Neural cell (in vitro differentiated cells): Measurements from ENCODE around the gene PLA2G6. TPM values are rescaled to one million over a fixed set of nuclear protein-coding genes. Genes with fewer than 3 reads are reported as not detected.

Experiments
- H2AFZ ChIP-seq: fragments of 200-600, 300-800 bp; sonication (generic), shearing (Covaris generic); 2 replicates; pipeline ENCODE4 v1.6.0; 2014; ENCODE audit warnings: low read depth, mild to moderate bottlenecking, antibody characterized with exemption, low read length, moderate library complexity
- H3F3A ChIP-seq: fragments of 200-600 bp; shearing (Covaris generic); 2 replicates; pipeline ENCODE4 v1.6.1; 2016; ENCODE audit warnings: mild to moderate bottlenecking, moderate library complexity, mixed read lengths, antibody characterized with exemption, low read length; ENCODE audit not compliant: insufficient read depth, poor library complexity, severe bottlenecking
- H3K27ac ChIP-seq: fragments of 200-600, 300-800 bp; sonication (generic), shearing (Covaris generic); 2 replicates; pipeline ENCODE4 v1.5.1; 2014; ENCODE audit warnings: mild to moderate bottlenecking, low read length, moderate library complexity
- H3K27me3 ChIP-seq: fragments of 300-800, 200-600 bp; sonication (generic), shearing (Covaris generic); 2 replicates; pipeline ENCODE4 v1.6.0; 2014; ENCODE audit warnings: mild to moderate bottlenecking, low read depth, low read length, moderate library complexity; ENCODE audit not compliant: insufficient read depth
- H3K36me3 ChIP-seq: fragments of 300-800, 200-600 bp; sonication (generic), shearing (Covaris generic); 2 replicates; pipeline ENCODE4 v1.5.1; 2014; ENCODE audit warnings: mild to moderate bottlenecking, antibody characterized with exemption, low read length, moderate library complexity; ENCODE audit not compliant: insufficient read depth
- H3K4me2 ChIP-seq: fragments of 300-800, 200-600 bp; sonication (generic), shearing (Covaris generic); 2 replicates; pipeline ENCODE4 v1.6.0; 2014; ENCODE audit warnings: mild to moderate bottlenecking, low read length
- H3K4me3 ChIP-seq: fragments of 300-800, 200-600 bp; sonication (generic), shearing (Covaris generic); 2 replicates; pipeline ENCODE4 v1.5.1; 2014; ENCODE audit warnings: mild to moderate bottlenecking, low read length, moderate library complexity
- H3K79me2 ChIP-seq: fragments of 200-600 bp; shearing (Covaris generic); replicated peaks from 2 replicates; pipeline ENCODE4 v1.6.0; 2014; ENCODE audit warnings: mild to moderate bottlenecking, low read length, moderate library complexity; ENCODE audit not compliant: insufficient read depth
- H3K9ac ChIP-seq: fragments of 300-800, 200-600 bp; sonication (generic), shearing (Covaris generic); 2 replicates; pipeline ENCODE4 v1.6.1; 2016; ENCODE audit warnings: mild to moderate bottlenecking, low read length, mixed read lengths
- H3K9me2 ChIP-seq: fragments of 200-600 bp; shearing (Covaris generic); 2 replicates; pipeline ENCODE4 v1.6.1; 2016; ENCODE audit warnings: mild to moderate bottlenecking, low read length, mixed read lengths; ENCODE audit not compliant: insufficient read depth
- H3K9me3 ChIP-seq: fragments of 200-600, 300-800 bp; sonication (generic), shearing (Covaris generic); 2 replicates; pipeline ENCODE4 v1.6.1; 2016; ENCODE audit warnings: mild to moderate bottlenecking, mixed run types, low read length, moderate library complexity, mixed read lengths
- H4K20me1 ChIP-seq: fragments of 200-600 bp; shearing (Covaris generic); 2 replicates; pipeline ENCODE4 v1.6.1; 2016; ENCODE audit warnings: mild to moderate bottlenecking, mixed run types; ENCODE audit not compliant: insufficient read depth
- CTCF ChIP-seq: fragments of 450-650 bp; IDR thresholded peaks from 2 replicates; pipeline ENCODE4 v1.5.1; 2014; ENCODE audit warnings: antibody characterized with exemption, mild to moderate bottlenecking, moderate library complexity; ENCODE audit not compliant: poor library complexity, severe bottlenecking
- EP300 ChIP-seq: fragments of 450-650 bp; conservative IDR thresholded peaks from 2 replicates; pipeline ENCODE4 v1.6.1; 2014; ENCODE audit warnings: antibody characterized with exemption, mild to moderate bottlenecking, moderate library complexity; ENCODE audit not compliant: poor library complexity, severe bottlenecking
- EZH2 ChIP-seq: fragments of 200-600, 300-800 bp; shearing (Covaris generic), sonication (generic); IDR thresholded peaks from 2 replicates; pipeline ENCODE4 v1.6.1; 2014; ENCODE audit warnings: antibody characterized with exemption, low read length, borderline replicate concordance, mild to moderate bottlenecking; ENCODE audit not compliant: insufficient read depth, poor library complexity, severe bottlenecking
- MXI1 ChIP-seq: fragments of 450-650 bp; conservative IDR thresholded peaks from 2 replicates; pipeline ENCODE4 v1.6.1; 2014; ENCODE audit warnings: antibody characterized with exemption, mild to moderate bottlenecking; ENCODE audit not compliant: poor library complexity, severe bottlenecking
- POLR2AphosphoS5 ChIP-seq: IDR thresholded peaks from 2 replicates; pipeline ENCODE4 v1.6.1; 2012
- RAD21 ChIP-seq: fragments of 450-650 bp; conservative IDR thresholded peaks from 2 replicates; pipeline ENCODE4 v1.6.1; 2014; ENCODE audit warnings: antibody characterized with exemption, mild to moderate bottlenecking, moderate library complexity
- REST ChIP-seq: IDR thresholded peaks from 2 replicates; pipeline ENCODE4 v1.6.1; 2012; ENCODE audit warnings: borderline replicate concordance
- SMC3 ChIP-seq: fragments of 450-650 bp; conservative IDR thresholded peaks from 2 replicates; pipeline ENCODE4 v1.6.1; 2014; ENCODE audit warnings: antibody characterized with exemption, mild to moderate bottlenecking, moderate library complexity; ENCODE audit not compliant: poor library complexity
- TAF1 ChIP-seq: IDR thresholded peaks from 2 replicates; pipeline ENCODE4 v1.6.1; 2012; ENCODE audit warnings: low read depth
- polyA plus RNA-seq: library from polyadenylated mRNA; depleted of rRNA; stranded (reverse); fragments of >200 nt; gene quantifications from 2 replicates; pipeline ENCODE4 v1.2.3, GENCODE V29; 2014

Gene PLA2G6
- polyA plus RNA-seq, 1 donor from 2014 or later = 18.5 TPM

- TF ChIP-seq RAD21 = no peak
- TF ChIP-seq CTCF = no peak
- TF ChIP-seq REST = no peak
- no peak for TF ChIP-seq TAF1
- TF ChIP-seq EZH2 = no peak
- no peak for TF ChIP-seq MXI1
- TF ChIP-seq POLR2AphosphoS5 = no peak
- TF ChIP-seq EP300 = no peak
- no peak for TF ChIP-seq SMC3
- Histone ChIP-seq H3K36me3 (no peaks in the 10 kb centered on the region), H3K9me2 (no peaks in the 10 kb centered on the region), H2AFZ (no peak overlapping the region), H3F3A (no peaks in the 10 kb centered on the region), H3K79me2 (no peaks in the 10 kb centered on the region), H4K20me1 (no peaks in the 10 kb centered on the region), H3K9ac (no peak overlapping the region), H3K27ac (no peak overlapping the region), H3K27me3 (no peaks in the 10 kb centered on the region), H3K9me3 (no peaks in the 10 kb centered on the region), H3K4me2 (no peak overlapping the region), H3K4me3 (no peak overlapping the region)
Observed at GRCh38 chr22:38110863-38111852, 70.5 kb downstream of the PLA2G6 start.

DNA sequence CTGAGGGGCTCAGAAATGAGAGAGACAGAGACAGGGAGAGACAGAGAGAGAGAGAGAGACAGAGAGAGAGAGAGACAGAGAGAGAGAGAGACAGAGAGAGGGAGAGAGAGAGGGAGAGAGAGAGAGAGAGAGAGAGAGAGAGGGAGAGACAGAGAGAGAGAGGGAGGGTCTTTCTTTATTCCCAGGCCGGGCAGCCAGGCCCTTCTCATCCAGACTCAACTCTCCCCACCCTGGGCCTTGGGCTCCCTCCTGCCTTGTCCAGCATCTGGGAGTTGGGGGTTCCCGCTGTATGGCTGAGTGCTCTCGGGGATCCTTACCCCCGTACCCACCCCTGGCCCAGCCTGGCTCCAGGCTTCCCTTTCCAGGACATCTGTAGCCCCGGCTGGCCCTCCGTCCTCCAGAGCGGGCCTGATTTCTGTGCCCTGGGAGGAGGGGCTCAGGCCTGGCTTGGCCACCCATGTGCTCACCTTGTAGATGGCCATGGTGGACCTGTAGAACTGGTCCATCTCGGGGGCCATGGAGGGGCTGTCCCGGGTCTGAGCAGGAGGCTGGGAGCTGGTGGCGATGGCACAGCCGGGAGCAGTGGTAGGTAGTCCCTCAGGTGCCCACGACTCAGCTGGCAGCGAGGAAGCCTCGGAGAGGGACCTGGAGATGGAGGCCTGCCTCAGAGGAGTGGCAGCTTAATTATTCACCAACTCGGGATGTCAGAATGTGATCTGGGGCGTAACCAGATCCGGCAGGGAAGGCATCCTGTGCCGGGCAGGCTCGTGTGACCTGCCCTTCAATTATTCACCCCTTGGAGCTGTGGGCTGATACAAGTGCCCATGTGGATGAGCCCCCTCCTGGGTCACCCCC, 71.4 kb downstream of the PLA2G6 start, which contains the start of gene BAIAP2L2:
TSS of gene BAIAP2L2 (minus strand) at position 677 of the 855 bp plus-strand sequence. CDS start at position 518, 159 bp downstream.
- TF ChIP-seq CTCF (no peak), EZH2 (no peak), RAD21 (no peak), MXI1 (no peak), REST (no peak), EP300 (no peak), POLR2AphosphoS5 (no peak), SMC3 (no peak), TAF1 (no peak)
- H3K79me2 ChIP-seq = no peaks in the 10 kb centered on the region
- no peak within 1 kb of the TSS for H3K27ac ChIP-seq
- H3F3A ChIP-seq = no peaks in the 10 kb centered on the region
- no peak within 1 kb of the TSS for H2AFZ ChIP-seq
- H3K4me3 ChIP-seq = no peak within 1 kb of the TSS
- H4K20me1 ChIP-seq = no peaks in the 10 kb centered on the region
- H3K27me3 ChIP-seq = no peaks in the 10 kb centered on the region
- H3K9ac ChIP-seq = no peak within 1 kb of the TSS
- H3K9me3 ChIP-seq = no peaks in the 10 kb centered on the region
- H3K4me2 ChIP-seq = no peak within 1 kb of the TSS
- no peaks in the 10 kb centered on the region for H3K9me2 ChIP-seq
- no peaks in the 10 kb centered on the region for H3K36me3 ChIP-seq
